ENCODE data around the gene TSPAN17.

- TF ChIP-seq, protein P1, sequence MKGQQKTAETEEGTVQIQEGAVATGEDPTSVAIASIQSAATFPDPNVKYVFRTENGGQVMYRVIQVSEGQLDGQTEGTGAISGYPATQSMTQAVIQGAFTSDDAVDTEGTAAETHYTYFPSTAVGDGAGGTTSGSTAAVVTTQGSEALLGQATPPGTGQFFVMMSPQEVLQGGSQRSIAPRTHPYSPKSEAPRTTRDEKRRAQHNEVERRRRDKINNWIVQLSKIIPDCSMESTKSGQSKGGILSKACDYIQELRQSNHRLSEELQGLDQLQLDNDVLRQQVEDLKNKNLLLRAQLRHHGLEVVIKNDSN (IDR thresholded peaks at IDR 0.05): no peak
- no peak for TF ChIP-seq ZBTB7A (IDR thresholded peaks at IDR 0.05; ENCODE audit: low read depth)
- no peak for TF ChIP-seq RAD21 (IDR thresholded peaks at IDR 0.05; ENCODE audit: low read depth)
- no peak for TF ChIP-seq CEBPB (IDR thresholded peaks at IDR 0.05)
- no peak for TF ChIP-seq EGR1 (IDR thresholded peaks at IDR 0.05)
- no peak for TF ChIP-seq TEAD4 (IDR thresholded peaks at IDR 0.05)
- TF ChIP-seq REST (IDR thresholded peaks at IDR 0.05; ENCODE audit: low read depth): no peak
- no peak for TF ChIP-seq MAX (IDR thresholded peaks at IDR 0.05)
- no peak for TF ChIP-seq EP300 (IDR thresholded peaks at IDR 0.05; ENCODE audit: borderline replicate concordance)
- TF ChIP-seq TAF1 (IDR thresholded peaks at IDR 0.05; ENCODE audit: low read depth): no peak
- TF ChIP-seq TCF12 (IDR thresholded peaks at IDR 0.05; ENCODE audit: low read depth): no peak
- no peak for TF ChIP-seq NFIC (IDR thresholded peaks at IDR 0.05)
- TF ChIP-seq YY1 (IDR thresholded peaks at IDR 0.05; ENCODE audit: low read depth): no peak
Observed at GRCh38 chr5:176671399-176671798, 24.1 kb downstream of the TSPAN17 start.

Data from Ishikawa (cell line).